KG1 (cell line): ENCODE data around the gene RNF213.
"Not testable (repeated sequence)": the region's sequence is repeated elsewhere in the genome, so short reads cannot be mapped to it uniquely, and the experiment has no call there.

ENCODE experiments used
- DNase-seq: peaks from one replicate; lab custom pipeline; 2025; lab: John Stamatoyannopoulos, UW

The RNF213 gene

GRCh38 chr17:80270836-80271235 lies 10.2 kb downstream of the RNF213 start:
- DNase-seq: no peak

GRCh38 chr17:80272366-80272765 lies 11.7 kb downstream of the RNF213 start:
- no peak for DNase-seq

GRCh38 chr17:80274331-80274730 lies 13.7 kb downstream of the RNF213 start:
- no peak for DNase-seq

- DNase-seq: no peak
These were observed 14.3 kb downstream of the RNF213 start for GRCh38 chr17:80274871-80275449.

GRCh38 chr17:80275857-80276256 lies 15.2 kb downstream of the RNF213 start:
- not testable (repeated sequence) for DNase-seq

GRCh38 chr17:80277751-80278671 lies 17.4 kb downstream of the RNF213 start:
- DNase-seq: no peak

- DNase-seq: no peak
These were observed 19.2 kb downstream of the RNF213 start for GRCh38 chr17:80279895-80280294.

- DNase-seq: no peak
These were observed 20.9 kb downstream of the RNF213 start for GRCh38 chr17:80281516-80281915.

GRCh38 chr17:80283116-80283852 lies 22.6 kb downstream of the RNF213 start:
- DNase-seq: no peak

- no peak for DNase-seq
These were observed 24.0 kb downstream of the RNF213 start for GRCh38 chr17:80284631-80285030.

GRCh38 chr17:80285237-80285920 lies 24.7 kb downstream of the RNF213 start:
- DNase-seq: no peak

GRCh38 chr17:80286638-80286960 lies 25.9 kb downstream of the RNF213 start:
- DNase-seq: no peak

GRCh38 chr17:80287038-80287437 lies 26.4 kb downstream of the RNF213 start:
- no peak for DNase-seq

- no peak for DNase-seq
These were observed 27.3 kb downstream of the RNF213 start for GRCh38 chr17:80287806-80288567.

GRCh38 chr17:80289616-80290015 lies 29.0 kb downstream of the RNF213 start:
- no peak for DNase-seq

GRCh38 chr17:80290156-80290555 lies 29.5 kb downstream of the RNF213 start:
- DNase-seq: no peak

GRCh38 chr17:80291260-80291659 lies 30.6 kb downstream of the RNF213 start:
- no peak for DNase-seq

- no peak for DNase-seq
These were observed 31.2 kb downstream of the RNF213 start for GRCh38 chr17:80291691-80292487.

GRCh38 chr17:80292521-80292971 lies 31.9 kb downstream of the RNF213 start:
- DNase-seq: no peak

- DNase-seq: no peak
These were observed 33.6 kb downstream of the RNF213 start for GRCh38 chr17:80294210-80294609.

GRCh38 chr17:80294653-80295052 lies 34.0 kb downstream of the RNF213 start:
- no peak for DNase-seq
